GM20000 (cell line): ENCODE measurements around the gene QPRT.
A peak's percentile ranks its signal among the peaks of the same experiment; 100 is the strongest.
"Not testable (repeated sequence)": the region's sequence is repeated elsewhere in the genome, so short reads cannot be mapped to it uniquely, and the experiment has no call there.

ENCODE experiments used
- DNase-seq: peaks from one replicate; pipeline ENCODE4 v3.0.0; 2012; ENCODE audit warnings: low spot score
- TF ChIP-seq, protein P1 (sequence below): IDR thresholded peaks from 2 replicates; pipeline ENCODE4 v1.5.1; 2012; ENCODE audit warnings: mild to moderate bottlenecking, control low read depth; ENCODE audit errors: extremely low read depth, missing control alignments

The QPRT gene

DNA sequence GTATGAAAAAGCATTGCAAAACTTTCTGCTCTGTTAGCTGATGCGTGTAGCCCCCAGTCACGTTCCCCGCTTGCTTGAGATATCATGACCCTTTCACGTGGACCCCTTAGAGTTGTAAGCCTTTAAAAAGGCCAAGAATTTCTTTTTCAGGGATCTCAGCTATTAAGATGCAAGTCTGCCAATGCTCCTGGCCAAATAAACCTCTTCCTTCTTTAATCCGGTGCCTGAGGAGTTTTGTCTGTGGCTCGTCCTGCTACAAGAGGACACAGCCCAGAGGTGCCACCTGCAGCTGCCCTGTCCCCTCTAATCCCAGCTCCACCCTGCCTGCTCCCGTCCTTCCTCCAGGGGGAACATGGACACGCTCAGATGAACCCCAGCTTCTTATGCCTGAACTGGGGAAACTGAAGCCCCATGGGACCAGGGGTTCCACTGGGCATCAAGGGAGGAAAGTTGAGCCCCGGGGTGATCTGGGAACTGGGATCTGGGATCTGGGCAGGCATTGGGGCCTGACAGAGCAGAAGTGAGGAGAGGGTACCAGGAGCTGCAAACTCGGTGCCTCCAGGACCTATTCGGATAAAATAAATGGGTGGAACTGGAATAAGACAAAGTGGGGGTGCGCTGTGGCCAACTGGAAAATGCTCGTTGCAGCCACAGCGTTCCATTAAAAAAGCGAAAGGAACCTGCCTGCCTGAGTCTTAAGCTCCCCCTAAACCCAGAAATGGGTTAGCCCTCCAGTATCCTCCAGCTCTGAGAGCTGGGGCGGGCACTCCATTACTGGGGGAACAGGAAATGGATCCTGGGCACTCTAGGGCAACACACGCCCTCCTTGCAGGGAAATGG, 19.7 kb downstream of the QPRT start:
- DNase-seq, result no peak
- TF ChIP-seq, protein P1, sequence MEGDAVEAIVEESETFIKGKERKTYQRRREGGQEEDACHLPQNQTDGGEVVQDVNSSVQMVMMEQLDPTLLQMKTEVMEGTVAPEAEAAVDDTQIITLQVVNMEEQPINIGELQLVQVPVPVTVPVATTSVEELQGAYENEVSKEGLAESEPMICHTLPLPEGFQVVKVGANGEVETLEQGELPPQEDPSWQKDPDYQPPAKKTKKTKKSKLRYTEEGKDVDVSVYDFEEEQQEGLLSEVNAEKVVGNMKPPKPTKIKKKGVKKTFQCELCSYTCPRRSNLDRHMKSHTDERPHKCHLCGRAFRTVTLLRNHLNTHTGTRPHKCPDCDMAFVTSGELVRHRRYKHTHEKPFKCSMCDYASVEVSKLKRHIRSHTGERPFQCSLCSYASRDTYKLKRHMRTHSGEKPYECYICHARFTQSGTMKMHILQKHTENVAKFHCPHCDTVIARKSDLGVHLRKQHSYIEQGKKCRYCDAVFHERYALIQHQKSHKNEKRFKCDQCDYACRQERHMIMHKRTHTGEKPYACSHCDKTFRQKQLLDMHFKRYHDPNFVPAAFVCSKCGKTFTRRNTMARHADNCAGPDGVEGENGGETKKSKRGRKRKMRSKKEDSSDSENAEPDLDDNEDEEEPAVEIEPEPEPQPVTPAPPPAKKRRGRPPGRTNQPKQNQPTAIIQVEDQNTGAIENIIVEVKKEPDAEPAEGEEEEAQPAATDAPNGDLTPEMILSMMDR, result no peak

DNA sequence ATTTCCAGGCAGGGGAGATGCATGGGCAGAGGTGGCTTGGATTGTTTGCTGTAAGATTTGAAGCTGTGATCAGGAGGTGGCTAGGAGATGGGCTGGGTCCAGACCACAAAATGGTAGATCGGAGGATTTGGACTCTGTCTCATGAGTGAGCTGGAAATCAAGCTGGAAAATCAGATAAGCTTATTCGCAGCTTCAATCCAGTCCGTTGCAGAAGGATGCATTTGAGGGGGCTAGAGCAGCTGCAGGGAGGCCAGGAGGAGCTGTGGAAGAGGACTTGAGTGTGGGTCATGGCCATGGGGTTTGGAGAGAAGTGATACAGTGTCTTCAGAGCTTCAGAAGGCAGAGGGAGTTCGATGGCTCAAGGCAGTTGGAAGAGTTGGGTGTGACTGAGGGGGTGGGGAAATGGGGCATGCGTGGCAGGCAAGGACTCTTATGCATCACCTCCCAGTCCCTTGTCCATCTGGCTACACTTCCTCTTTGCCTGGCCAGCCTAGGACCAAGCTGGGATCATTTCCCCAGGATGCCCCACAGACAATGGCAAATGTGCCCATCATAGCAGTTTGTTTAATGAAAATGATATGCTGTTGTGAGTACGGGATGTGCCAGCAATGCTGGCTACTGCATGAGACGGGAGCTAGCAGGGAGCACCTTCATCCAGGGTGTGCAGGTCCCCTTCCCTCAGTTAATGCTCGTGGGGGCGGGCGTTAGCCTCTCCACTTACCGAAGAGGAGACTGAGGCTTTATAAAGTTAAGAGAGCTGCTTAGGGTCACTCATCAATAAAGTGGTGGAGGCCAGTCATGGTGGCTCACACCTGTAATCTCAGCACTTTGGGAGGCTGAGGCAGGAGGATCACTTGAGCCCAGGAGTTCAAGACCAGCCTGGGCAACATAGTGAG, 20.6 kb downstream of the QPRT start:
- TF ChIP-seq, protein P1, result no peak
- no peak for DNase-seq

DNA sequence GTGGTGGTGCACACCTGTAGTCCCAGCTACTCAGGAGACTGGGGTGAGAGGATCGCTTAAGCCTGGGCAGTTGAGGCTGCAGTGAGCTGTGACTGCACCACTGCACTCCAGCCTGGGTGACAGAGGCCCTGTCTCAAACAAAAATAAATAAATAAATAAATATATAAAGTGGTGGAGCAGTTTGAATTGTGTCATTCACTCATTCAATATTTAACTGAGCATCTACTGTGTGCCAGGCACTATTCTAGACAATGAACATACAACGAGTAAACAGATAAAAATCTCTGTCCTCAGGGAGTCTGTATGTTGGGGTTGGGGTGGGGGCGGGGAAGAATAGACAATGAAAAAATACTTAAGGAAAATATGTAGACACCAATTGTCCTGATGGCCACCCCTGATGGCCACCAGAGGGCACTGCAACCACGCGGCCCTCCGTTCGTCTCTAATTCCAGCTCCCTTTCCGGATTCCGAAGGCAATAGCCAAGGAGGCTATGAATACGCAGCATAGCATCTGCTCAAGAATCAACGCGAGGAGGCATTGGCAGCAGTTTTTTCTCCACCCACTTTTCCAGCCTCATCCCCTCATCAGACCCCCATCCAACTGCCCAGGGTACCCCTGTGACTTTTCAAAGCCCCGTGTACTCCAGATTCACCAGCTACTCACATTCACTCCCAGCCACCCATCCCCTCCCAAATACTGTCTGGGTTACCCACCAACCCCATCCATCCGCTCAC, 21.4 kb downstream of the QPRT start:
- peak; percentile 78 for DNase-seq
- TF ChIP-seq, protein P1, result peak; percentile 56

DNA sequence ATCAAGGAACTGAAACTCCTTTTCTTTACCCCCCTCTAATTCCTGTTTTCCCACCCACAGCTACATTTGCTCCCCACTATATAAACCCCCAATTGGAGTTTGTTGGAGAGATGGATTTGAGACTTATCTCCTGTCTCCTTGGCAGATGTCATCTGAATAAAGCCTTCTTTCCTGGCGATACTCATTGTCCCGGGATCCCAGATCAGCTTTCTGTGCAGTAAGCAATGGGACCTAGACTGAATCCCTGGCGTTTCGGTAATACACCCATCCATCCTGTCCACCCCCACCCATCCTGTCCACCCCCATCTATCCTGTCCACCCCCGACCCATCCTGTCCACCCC, 22.2 kb downstream of the QPRT start:
- TF ChIP-seq, protein P1, result no peak
- no peak for DNase-seq

DNA sequence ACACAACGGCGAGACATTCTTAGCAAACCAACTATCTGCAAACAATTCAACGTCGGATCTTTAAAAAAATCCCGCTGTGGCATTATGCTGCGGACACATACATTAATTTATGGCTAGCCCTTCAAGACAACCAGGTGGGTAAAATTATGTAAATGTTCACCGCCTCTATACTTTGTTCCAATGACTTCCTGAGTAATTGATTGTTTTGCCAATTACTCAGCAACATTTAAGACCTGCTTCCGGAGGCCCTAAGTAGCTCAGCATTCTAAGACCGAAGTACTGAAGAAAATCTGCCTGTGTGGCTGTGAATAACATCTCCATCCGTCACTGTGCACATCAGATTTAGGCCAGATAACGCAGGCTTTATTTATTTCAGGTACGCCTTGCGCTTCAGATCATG, 23.3 kb downstream of the QPRT start:
- DNase-seq, result no peak

DNA sequence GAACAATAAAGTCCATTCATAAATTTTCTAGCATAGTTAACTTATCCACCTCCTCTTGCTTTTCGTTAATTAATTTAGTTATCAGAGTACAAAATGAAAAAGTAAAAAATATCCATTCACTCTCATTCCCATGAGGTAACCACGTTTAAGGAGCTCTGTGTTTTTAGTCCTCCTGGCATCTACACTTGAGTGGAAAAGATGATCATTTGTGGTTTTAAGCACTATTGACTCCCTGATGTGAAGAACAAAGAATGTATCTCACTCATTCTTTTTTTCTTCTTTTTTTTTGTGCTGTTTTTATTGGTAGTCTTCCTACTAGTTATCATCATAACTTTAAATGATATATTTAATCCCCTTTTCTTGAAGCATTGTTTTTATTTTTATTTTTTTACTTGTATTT, 26.1 kb downstream of the QPRT start:
- TF ChIP-seq, protein P1, result no peak
- no peak for DNase-seq

More for the DNA sequence above, 23.3 kb downstream of the QPRT start:
- TF ChIP-seq, protein P1, result no peak

DNA sequence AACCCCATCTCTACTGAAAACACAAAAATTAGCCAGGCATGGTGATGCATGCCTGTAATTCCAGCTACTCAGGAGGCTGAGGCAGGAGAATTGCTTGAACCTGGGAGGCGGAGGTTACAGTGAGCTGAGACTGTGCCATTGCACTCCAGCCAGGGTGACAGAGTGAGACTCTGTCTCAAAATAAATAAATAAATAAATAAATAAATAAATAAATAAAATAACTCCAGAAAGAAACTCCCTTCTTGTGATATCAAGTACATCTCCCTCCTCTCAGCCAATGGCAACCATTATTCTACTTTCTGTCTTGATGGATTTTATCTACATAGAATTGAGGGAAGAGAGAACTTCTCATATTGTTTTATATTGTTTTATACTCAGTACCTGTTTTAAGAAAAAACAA, 28.2 kb downstream of the QPRT start:
- not testable (repeated sequence) for DNase-seq
